ENCODE measurements around the gene NHP2.

The NHP2 gene

GRCh38 chr5:178191661-178192060, 38.0 kb upstream of the NHP2 start:
- no peak overlapping the region for H3K4me3 Mint-ChIP-seq
- H3K9me3 Mint-ChIP-seq, result no peaks in the 10 kb centered on the region
- no peak for DNase-seq
- peaks cover 34 to 43% of the 10 kb centered on the region in 2 donors for H3K27me3 Mint-ChIP-seq
- no peaks in the 10 kb centered on the region for H3K4me1 Mint-ChIP-seq
- no peak for ATAC-seq (replicated peaks)
- H3K27ac Mint-ChIP-seq, result no peak overlapping the region
- no peaks in the 10 kb centered on the region for H3K36me3 Mint-ChIP-seq

GRCh38 chr5:178189433-178189832, 35.7 kb upstream of the NHP2 start:
- no peak for DNase-seq
- H3K4me1 Mint-ChIP-seq, result no peaks in the 10 kb centered on the region
- peaks cover 29 to 34% of the 10 kb centered on the region in 2 donors for H3K27me3 Mint-ChIP-seq
- H3K9me3 Mint-ChIP-seq, result no peaks in the 10 kb centered on the region
- no peaks in the 10 kb centered on the region for H3K36me3 Mint-ChIP-seq
- H3K27ac Mint-ChIP-seq, result no peak overlapping the region
- no peak overlapping the region for H3K4me3 Mint-ChIP-seq
- ATAC-seq (replicated peaks), result no peak

GRCh38 chr5:178187014-178187413, 33.3 kb upstream of the NHP2 start, which contains the start of gene GMCL2:
Gene GMCL2, minus strand, starts transcription at chr5:178187371. Its CDS starts 72 bp downstream, at chr5:178187299.
- Mint-ChIP-seq H3K27ac (no peak within 1 kb of the TSS), H3K4me1 (peaks cover 0 to 6% of the 10 kb centered on the region in 2 donors), H3K36me3 (no peaks in the 10 kb centered on the region), H3K4me3 (no peak within 1 kb of the TSS), H3K27me3 (peaks cover 8 to 10% of the 10 kb centered on the region in 2 donors), H3K9me3 (no peaks in the 10 kb centered on the region)
- ATAC-seq (replicated peaks), result no peak
- no peak for DNase-seq

GRCh38 chr5:178186427-178186826, 32.7 kb upstream of the NHP2 start:
- Mint-ChIP-seq H3K9me3 (no peaks in the 10 kb centered on the region), H3K27me3 (peaks cover 8 to 9% of the 10 kb centered on the region in 2 donors), H3K36me3 (no peaks in the 10 kb centered on the region), H3K4me1 (peaks cover 0 to 8% of the 10 kb centered on the region in 2 donors), H3K4me3 (no peak overlapping the region), H3K27ac (no peak overlapping the region)
- DNase-seq, result no peak
- ATAC-seq (replicated peaks), result no peak

GRCh38 chr5:178182158-178182876, 28.6 kb upstream of the NHP2 start:
- no peaks in the 10 kb centered on the region for H3K36me3 Mint-ChIP-seq
- H3K27ac Mint-ChIP-seq, result no peak overlapping the region
- peaks cover 0 to 8% of the 10 kb centered on the region in 2 donors for H3K4me1 Mint-ChIP-seq
- H3K27me3 Mint-ChIP-seq, result peaks cover 5 to 11% of the 10 kb centered on the region in 2 donors
- ATAC-seq (replicated peaks) (no peak), DNase-seq (no peak)
- H3K9me3 Mint-ChIP-seq, result no peaks in the 10 kb centered on the region
- no peak overlapping the region for H3K4me3 Mint-ChIP-seq

GRCh38 chr5:178180141-178180863, 26.6 kb upstream of the NHP2 start:
- no peak for DNase-seq
- H3K9me3 Mint-ChIP-seq, result no peaks in the 10 kb centered on the region
- H3K27ac Mint-ChIP-seq, result no peak overlapping the region
- no peaks in the 10 kb centered on the region for H3K36me3 Mint-ChIP-seq
- ATAC-seq (replicated peaks), result no peak
- no peak overlapping the region for H3K4me3 Mint-ChIP-seq
- H3K27me3 Mint-ChIP-seq, result peaks cover 5 to 15% of the 10 kb centered on the region in 2 donors
- H3K4me1 Mint-ChIP-seq, result peaks cover 0 to 8% of the 10 kb centered on the region in 2 donors

GRCh38 chr5:178177569-178177968, 23.9 kb upstream of the NHP2 start:
- Mint-ChIP-seq H3K9me3 (no peaks in the 10 kb centered on the region), H3K4me3 (no peak overlapping the region), H3K27ac (no peak overlapping the region), H3K36me3 (no peaks in the 10 kb centered on the region), H3K4me1 (peaks cover 0 to 7% of the 10 kb centered on the region in 2 donors), H3K27me3 (peaks cover 5 to 15% of the 10 kb centered on the region in 2 donors)
- ATAC-seq (replicated peaks) (no peak), DNase-seq (no peak)

- H3K9me3 Mint-ChIP-seq, result no peaks in the 10 kb centered on the region
- peaks cover 5 to 15% of the 10 kb centered on the region in 2 donors for H3K27me3 Mint-ChIP-seq
- no peaks in the 10 kb centered on the region for H3K4me1 Mint-ChIP-seq
- no peak overlapping the region for H3K4me3 Mint-ChIP-seq
- H3K36me3 Mint-ChIP-seq, result no peaks in the 10 kb centered on the region
- no peak for DNase-seq
- H3K27ac Mint-ChIP-seq, result no peak overlapping the region
- ATAC-seq (replicated peaks), result no peak
Observed at GRCh38 chr5:178176791-178177190, 23.1 kb upstream of the NHP2 start.

GRCh38 chr5:178174456-178174855, 20.8 kb upstream of the NHP2 start:
- Mint-ChIP-seq H3K4me1 (no peaks in the 10 kb centered on the region), H3K27me3 (peaks cover 5 to 12% of the 10 kb centered on the region in 2 donors), H3K9me3 (no peaks in the 10 kb centered on the region), H3K4me3 (no peak overlapping the region), H3K27ac (no peak overlapping the region), H3K36me3 (no peaks in the 10 kb centered on the region)
- DNase-seq, result no peak
- ATAC-seq (replicated peaks), result no peak

GRCh38 chr5:178170455-178170854, 16.8 kb upstream of the NHP2 start:
- H3K36me3 Mint-ChIP-seq, result no peaks in the 10 kb centered on the region
- H3K4me3 Mint-ChIP-seq, result no peak overlapping the region
- ATAC-seq (replicated peaks) (no peak), DNase-seq (no peak)
- peaks cover 0 to 1% of the 10 kb centered on the region in 2 donors for H3K27me3 Mint-ChIP-seq
- H3K9me3 Mint-ChIP-seq, result no peaks in the 10 kb centered on the region
- no peaks in the 10 kb centered on the region for H3K4me1 Mint-ChIP-seq
- no peak overlapping the region for H3K27ac Mint-ChIP-seq

GRCh38 chr5:178165581-178165980, 11.9 kb upstream of the NHP2 start:
- Mint-ChIP-seq H3K9me3 (no peaks in the 10 kb centered on the region), H3K27me3 (peaks cover 11 to 25% of the 10 kb centered on the region in 2 donors), H3K4me1 (peaks cover 9 to 12% of the 10 kb centered on the region in 2 donors), H3K4me3 (no peak overlapping the region), H3K27ac (no peak overlapping the region), H3K36me3 (no peaks in the 10 kb centered on the region)
- ATAC-seq (replicated peaks) (no peak), DNase-seq (no peak)

GRCh38 chr5:178163772-178164735, 10.4 kb upstream of the NHP2 start:
- ATAC-seq (replicated peaks) (peak; percentile 99), DNase-seq (peak; percentile 86)
- H3K9me3 Mint-ChIP-seq, result no peaks in the 10 kb centered on the region
- H3K27me3 Mint-ChIP-seq, result peaks cover 11 to 25% of the 10 kb centered on the region in 2 donors
- peaks cover 9 to 12% of the 10 kb centered on the region in 2 donors for H3K4me1 Mint-ChIP-seq
- H3K36me3 Mint-ChIP-seq, result no peaks in the 10 kb centered on the region
- H3K27ac Mint-ChIP-seq, result peak overlapping the region; percentile 47
- H3K4me3 Mint-ChIP-seq, result peak overlapping the region; percentile 42 to 61

GRCh38 chr5:178162481-178162880, 8.8 kb upstream of the NHP2 start:
- H3K4me1 Mint-ChIP-seq, result peaks cover 9 to 12% of the 10 kb centered on the region in 2 donors
- H3K27me3 Mint-ChIP-seq, result peaks cover 11 to 25% of the 10 kb centered on the region in 2 donors
- no peaks in the 10 kb centered on the region for H3K9me3 Mint-ChIP-seq
- H3K27ac Mint-ChIP-seq, result no peak overlapping the region
- H3K36me3 Mint-ChIP-seq, result no peaks in the 10 kb centered on the region
- DNase-seq (no peak), ATAC-seq (replicated peaks) (no peak)
- no peak overlapping the region for H3K4me3 Mint-ChIP-seq

GRCh38 chr5:178160176-178160575, 6.5 kb upstream of the NHP2 start:
- H3K4me1 Mint-ChIP-seq, result peaks cover 9 to 12% of the 10 kb centered on the region in 2 donors
- H3K4me3 Mint-ChIP-seq, result no peak overlapping the region
- ATAC-seq (replicated peaks), result no peak
- H3K36me3 Mint-ChIP-seq, result no peaks in the 10 kb centered on the region
- H3K9me3 Mint-ChIP-seq, result no peaks in the 10 kb centered on the region
- peaks cover 11 to 21% of the 10 kb centered on the region in 2 donors for H3K27me3 Mint-ChIP-seq
- no peak overlapping the region for H3K27ac Mint-ChIP-seq
- no peak for DNase-seq

Measured in stimulated activated naive B cell treated with anti-CD40 and anti-IgM and Interleukin-4, amounts not matched to agents 10 μg/mL and 1 μg/mL and 100 μg/mL, for 72 hours (primary cell).